Measurements from ENCODE around the gene KLHL29. TPM values are rescaled to one million over a fixed set of nuclear protein-coding genes. Genes with fewer than 3 reads are reported as not detected.

The KLHL29 gene
- total RNA-seq, 1 donor from 2014 or later: 8.3 TPM

DNA sequence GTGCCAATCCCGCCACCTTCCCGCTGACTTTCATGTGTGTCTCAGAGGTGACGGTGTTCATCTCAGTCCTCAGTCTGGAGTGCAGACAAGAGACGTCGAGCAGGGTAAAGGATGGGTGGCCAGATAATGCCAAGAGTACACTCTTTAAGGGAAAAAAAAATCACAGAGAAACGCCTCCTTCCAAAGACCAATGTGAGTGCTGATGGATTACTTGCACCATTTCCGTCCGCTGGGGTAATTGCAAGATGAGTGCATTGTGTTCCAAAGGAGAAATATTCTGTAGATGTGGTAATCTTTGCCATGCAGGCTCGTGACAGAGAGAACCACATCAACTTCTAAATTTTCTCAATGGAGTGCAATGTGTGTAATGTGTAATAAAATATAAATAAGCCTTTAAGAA is 81.0 kb downstream of the KLHL29 start:
- DNase-seq (ENCODE audit: extremely low read depth, low read depth, low spot score): no peak

GRCh38 chr2:23467618-23468017 is 82.6 kb downstream of the KLHL29 start:
- no peak for DNase-seq (ENCODE audit: extremely low read depth, low read depth, low spot score)

DNA sequence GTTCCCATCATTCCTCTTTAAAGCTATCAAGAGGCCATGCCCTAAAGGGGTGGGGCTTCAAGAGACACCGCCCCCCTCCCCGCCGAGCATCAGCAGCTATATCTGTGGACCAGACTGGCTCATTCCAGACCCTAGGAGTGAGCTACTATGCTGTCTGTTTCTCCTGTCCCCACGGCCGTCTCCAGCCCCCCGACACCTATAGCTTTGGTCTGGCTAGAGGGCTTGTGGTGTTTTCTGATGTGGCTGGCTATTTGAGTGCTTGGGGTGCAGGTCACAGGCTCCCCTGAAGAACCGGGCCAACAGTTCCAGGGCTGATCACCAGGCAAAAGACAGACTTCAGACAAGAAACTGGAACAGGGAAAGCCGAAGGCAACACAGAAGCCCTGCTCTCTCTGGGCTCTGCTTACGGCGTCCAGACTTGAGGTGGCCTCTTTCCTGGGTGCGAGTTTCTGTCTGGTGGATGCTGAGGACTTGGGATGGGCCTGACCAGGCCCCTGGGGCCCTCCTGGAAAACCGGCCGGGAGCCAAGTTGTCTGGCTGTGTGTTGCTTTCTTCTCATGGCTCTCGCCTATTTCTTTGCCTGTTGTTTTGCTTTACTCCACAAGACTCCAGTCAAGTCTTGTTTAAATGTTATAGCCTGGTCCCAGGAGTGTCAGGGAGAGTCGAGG is 83.6 kb downstream of the KLHL29 start:
- no peak for DNase-seq (ENCODE audit: extremely low read depth, low read depth, low spot score)

- no peak for DNase-seq (ENCODE audit: extremely low read depth, low read depth, low spot score)
Measured at GRCh38 chr2:23469142-23469540, 84.2 kb downstream of the KLHL29 start.

DNA sequence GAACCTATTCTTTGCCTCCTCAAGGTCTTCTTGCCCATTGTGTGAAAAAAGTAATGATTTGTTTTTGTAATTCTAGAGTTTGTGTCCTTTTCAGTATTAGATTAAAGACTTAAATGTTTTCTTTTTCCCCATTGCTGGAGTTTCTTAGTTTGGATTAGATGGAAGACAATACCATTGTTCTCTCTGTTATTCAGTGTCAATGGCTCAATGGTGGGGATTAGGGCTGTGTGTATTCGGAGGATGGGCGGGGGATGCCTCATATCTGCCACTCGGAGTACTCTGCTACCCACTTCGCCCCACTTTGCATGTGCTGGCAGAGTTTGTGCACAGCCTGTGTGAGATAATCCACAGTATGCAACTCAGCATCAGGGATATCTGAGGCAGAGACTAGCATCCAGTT is 90.1 kb downstream of the KLHL29 start:
- DNase-seq (ENCODE audit: extremely low read depth, low read depth, low spot score): no peak

- no peak for DNase-seq (ENCODE audit: extremely low read depth, low read depth, low spot score)
Measured at GRCh38 chr2:23475473-23475872, 90.5 kb downstream of the KLHL29 start.

- DNase-seq (ENCODE audit: extremely low read depth, low read depth, low spot score): no peak
Measured at GRCh38 chr2:23476786-23477185, 91.8 kb downstream of the KLHL29 start.

GRCh38 chr2:23477392-23477791 is 92.4 kb downstream of the KLHL29 start:
- no peak for DNase-seq (ENCODE audit: extremely low read depth, low read depth, low spot score)

GRCh38 chr2:23478087-23478932 is 93.3 kb downstream of the KLHL29 start:
- DNase-seq (ENCODE audit: extremely low read depth, low read depth, low spot score): no peak

DNA sequence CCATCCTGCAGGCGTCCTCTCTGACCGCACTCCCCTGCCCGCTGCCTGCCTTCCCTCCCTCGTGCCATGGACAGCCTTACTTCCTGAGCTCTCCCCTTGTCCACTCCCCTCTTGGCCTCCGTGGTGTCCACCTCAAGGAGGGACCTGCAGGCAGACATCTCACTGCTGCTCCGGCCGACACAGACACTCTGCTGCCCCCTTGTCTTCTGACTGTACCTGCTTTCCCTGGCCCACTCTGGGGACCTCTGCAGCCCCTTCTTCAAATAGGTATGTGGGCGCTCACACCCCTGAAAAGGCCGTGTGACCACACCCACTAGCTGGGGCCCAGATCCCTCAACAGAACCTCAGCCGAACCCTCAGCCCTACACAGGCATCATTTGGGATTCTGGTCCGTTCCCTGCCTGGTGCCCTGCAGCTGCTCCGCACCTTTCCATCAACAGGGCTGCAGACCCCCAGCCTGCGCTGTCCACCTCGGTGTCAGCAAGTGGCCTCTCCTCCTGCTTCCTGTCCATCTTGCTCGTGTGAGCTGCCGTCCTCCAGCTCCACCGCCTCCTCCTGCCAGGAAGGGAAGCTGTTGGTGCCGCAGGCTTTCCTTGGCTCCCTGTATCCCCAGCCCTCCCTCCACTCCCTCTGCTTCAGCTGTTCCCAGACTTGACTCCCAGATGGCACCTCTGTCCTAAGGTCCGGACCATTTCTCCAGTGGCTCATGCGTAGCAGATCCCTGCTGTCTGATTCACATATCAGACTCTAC is 94.1 kb downstream of the KLHL29 start:
- DNase-seq (ENCODE audit: extremely low read depth, low read depth, low spot score): no peak

DNA sequence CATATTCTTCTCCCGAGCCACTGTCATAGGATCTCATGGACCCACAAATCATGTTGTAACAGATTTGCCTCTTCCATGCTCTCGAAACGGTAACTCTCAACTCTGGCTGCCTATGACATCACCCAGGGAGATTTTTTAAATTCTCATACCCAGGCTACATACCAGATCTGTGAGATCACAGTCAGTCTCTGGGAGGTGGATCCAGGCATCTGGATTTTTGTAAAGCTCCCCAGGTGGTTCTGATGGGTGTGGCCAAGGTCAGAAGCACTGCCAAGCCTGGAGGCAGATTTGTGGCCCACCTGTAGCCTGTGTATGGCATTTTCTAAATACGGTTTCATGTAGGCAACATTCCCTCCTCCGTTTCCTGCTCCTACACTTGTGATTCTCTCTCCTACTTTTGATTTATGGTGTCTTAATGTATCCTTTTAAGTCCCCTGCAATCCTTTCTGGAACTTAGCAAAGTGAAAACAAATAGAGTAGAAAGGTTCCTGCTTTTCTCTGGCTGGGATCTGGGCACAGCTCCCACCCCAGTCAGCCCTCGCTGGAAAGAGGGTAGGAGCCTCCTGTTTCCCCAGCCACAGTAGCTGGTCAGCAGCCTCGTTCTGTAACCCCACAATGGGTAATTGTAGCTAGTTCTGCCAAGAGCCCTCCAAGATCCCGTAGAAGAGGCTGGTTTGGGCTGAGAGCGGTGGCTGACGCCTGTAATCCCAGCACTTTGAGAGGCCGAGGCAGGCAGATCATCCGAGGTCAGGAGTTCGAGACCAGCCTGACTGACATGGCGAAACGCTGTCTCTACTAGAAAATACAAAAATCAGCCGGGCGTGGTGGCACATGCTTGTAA is 96.2 kb downstream of the KLHL29 start:
- DNase-seq (ENCODE audit: extremely low read depth, low read depth, low spot score): no peak

GRCh38 chr2:23482188-23482587 is 97.2 kb downstream of the KLHL29 start:
- DNase-seq (ENCODE audit: extremely low read depth, low read depth, low spot score): no peak

- DNase-seq (ENCODE audit: extremely low read depth, low read depth, low spot score): no peak
Measured at GRCh38 chr2:23482607-23483006, 97.6 kb downstream of the KLHL29 start.

DNA sequence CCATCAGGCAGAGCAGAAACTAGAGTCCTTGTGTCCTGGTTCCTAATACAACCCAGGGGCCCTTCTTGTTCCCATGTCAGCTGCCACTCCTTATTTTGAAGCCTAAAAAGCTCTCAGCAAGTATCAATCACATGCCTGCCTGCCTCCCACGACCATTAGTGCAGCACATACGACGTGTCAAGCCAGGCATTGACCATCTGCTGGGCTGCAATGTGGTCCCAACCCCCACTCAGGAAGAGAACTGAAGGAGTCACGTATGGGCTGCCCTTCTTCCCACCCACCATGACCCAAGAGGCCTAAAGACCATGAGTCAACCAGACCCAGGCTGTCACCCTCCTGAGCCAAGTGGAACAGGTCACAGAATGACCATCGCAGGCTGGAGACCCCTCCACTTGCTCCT is 98.8 kb downstream of the KLHL29 start:
- no peak for DNase-seq (ENCODE audit: extremely low read depth, low read depth, low spot score)

GRCh38 chr2:23484275-23484674 is 99.3 kb downstream of the KLHL29 start:
- no peak for DNase-seq (ENCODE audit: extremely low read depth, low read depth, low spot score)

DNA sequence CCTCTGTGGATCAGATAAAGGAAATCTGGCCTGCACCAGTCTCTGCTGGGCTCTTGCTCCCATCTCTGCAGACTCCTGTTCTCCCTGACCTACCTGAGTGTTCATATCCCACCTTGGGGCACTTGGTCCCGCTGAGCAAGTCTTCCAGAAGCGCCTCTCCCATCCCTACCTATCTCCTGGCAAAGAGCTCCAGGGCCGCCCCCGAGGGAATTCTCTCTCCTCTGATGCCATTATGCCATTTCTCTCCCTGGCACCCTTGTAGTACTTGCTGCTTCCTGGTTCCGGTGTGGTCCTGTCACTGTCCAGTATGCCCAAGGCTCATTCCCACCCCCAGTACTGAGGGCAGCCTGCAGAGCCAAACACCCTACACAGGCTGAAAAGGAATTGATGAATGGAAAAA is 99.8 kb downstream of the KLHL29 start:
- DNase-seq (ENCODE audit: extremely low read depth, low read depth, low spot score): no peak

DNA sequence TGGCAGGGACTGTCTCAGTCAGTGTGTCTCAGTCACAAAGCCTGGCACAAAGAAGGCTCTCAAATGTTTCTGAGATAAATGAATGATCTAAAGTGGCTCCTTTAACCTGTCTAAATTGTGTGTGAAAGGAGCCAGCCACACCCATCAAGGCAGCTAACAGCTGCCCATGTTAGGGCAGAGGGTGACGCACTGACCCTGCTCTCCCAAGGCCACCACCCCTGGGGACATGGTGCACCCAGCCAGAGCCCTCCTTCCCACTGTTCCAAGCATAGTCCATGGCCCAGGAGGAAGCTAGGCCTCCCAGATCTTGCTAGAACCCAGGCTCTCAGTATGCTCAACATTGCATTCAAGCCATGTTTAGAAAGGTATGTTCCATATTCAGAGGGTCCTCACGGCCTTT is 100.3 kb downstream of the KLHL29 start:
- DNase-seq (ENCODE audit: extremely low read depth, low read depth, low spot score): no peak

GRCh38 chr2:23485841-23486683 is 101.1 kb downstream of the KLHL29 start:
- DNase-seq (ENCODE audit: extremely low read depth, low read depth, low spot score): no peak

DNA sequence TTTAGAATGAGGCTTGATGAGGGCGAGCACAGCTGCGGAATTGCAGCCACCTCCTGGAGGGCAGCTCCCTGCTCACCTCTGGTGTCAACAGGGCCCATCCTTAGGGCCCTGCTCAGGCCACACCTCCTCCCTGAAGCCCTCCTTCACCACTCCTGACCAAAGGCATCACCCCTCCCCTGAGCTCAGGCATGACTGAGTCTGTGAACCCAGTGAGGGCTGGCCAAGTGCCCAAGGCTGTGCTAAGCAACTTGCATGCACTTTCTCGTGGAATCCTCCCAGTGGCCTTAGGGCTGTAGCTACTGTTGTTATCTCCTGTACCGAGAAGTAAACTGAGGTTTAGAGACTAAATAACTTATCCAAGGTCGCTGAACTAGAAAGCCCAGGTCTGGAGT is 101.7 kb downstream of the KLHL29 start:
- no peak for DNase-seq (ENCODE audit: extremely low read depth, low read depth, low spot score)

Data from glomerular endothelial cell (primary cell).